ENCODE measurements around the gene GAD2.

GRCh38 chr10:26215396-26215934 lies 1.1 kb upstream of the GAD2 start:
- TF ChIP-seq, protein P1, sequence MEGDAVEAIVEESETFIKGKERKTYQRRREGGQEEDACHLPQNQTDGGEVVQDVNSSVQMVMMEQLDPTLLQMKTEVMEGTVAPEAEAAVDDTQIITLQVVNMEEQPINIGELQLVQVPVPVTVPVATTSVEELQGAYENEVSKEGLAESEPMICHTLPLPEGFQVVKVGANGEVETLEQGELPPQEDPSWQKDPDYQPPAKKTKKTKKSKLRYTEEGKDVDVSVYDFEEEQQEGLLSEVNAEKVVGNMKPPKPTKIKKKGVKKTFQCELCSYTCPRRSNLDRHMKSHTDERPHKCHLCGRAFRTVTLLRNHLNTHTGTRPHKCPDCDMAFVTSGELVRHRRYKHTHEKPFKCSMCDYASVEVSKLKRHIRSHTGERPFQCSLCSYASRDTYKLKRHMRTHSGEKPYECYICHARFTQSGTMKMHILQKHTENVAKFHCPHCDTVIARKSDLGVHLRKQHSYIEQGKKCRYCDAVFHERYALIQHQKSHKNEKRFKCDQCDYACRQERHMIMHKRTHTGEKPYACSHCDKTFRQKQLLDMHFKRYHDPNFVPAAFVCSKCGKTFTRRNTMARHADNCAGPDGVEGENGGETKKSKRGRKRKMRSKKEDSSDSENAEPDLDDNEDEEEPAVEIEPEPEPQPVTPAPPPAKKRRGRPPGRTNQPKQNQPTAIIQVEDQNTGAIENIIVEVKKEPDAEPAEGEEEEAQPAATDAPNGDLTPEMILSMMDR (IDR thresholded peaks at IDR 0.05): no peak
- TF ChIP-seq EP300 (IDR thresholded peaks at IDR 0.05) (no peak), POLR2A (IDR thresholded peaks at IDR 0.05) (no peak)

All from tibial nerve (tissue), 4 donors.